NAMALWA (cell line): ENCODE data around the gene MMAA.
"Not testable (repeated sequence)": the region's sequence is repeated elsewhere in the genome, so short reads cannot be mapped to it uniquely, and the experiment has no call there.

Experiments
- DNase-seq: peaks from one replicate; pipeline ENCODE4 v3.0.0-alpha.2; 2015; ENCODE audit warnings: low spot score

The MMAA gene

GRCh38 chr4:145618932-145619638 lies at the start of gene MMAA:
TSS of gene MMAA (plus strand) at chr4:145619385. CDS start at chr4:145639140, 19,755 bp downstream.
- DNase-seq = peak; percentile 94

- DNase-seq = not testable (repeated sequence)
These were observed 44.6 kb upstream of the MMAA start for GRCh38 chr4:145574546-145574945.

GRCh38 chr4:145580906-145581305 lies 38.3 kb upstream of the MMAA start:
- DNase-seq = no peak

DNA sequence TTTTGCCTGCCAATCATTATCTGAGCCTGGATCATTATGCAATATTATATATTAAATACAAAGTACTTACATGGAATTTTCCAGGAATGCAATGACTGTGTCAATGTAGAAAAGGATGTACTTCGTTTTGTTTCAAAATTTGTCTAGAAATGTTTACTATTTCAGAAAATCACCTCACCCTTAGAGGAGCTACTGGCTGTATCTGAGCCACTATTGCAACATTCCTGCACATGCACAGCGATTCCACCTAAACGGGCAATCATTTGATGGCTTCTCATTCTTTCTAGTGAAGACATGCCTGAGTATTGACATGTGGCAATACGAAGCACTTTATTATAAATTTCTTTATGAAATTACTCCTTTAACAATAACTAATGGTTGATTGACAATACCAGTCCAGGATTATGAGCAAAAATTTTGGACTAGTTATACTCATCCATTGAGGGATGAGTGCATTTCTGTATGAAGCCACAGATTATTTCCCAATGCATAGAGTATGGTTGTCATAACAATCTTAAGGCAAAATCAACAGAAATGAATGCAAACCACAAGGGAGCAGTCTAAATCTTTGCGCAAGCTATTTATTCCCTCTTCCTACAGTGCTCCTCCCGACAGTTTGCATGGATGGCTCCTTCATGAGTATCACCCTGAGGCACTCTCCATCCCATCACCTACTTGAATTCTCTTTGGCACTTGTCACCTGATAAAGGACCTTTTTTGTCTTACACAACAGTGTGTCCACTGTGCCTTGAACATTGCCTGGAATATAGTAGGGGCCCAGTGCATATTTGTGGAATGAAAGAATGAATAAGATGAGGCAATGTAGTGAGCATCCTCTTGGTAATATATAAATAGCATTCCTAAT lies 35.8 kb upstream of the MMAA start:
- no peak for DNase-seq

- no peak for DNase-seq
These were observed 32.0 kb upstream of the MMAA start for GRCh38 chr4:145587088-145587754.

DNA sequence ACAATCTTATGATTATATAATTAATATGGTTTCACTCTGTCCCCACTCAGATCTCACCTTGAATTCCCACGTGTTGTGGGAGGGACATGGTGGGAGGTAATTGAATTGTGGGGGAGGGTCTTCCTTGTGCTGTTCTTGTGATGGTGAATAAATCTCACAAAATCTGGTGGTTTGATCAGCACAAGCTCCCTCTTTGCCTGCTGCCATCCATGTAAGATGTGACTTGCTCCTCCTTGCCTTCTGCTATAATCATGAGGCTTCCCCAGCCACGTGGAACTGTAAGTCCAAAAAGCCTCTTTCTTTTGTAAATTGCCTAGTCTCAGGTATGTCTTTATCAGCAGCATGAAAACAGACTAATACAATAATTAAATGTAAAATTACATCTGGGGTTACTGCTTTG lies 29.8 kb upstream of the MMAA start:
- DNase-seq = not testable (repeated sequence)

- DNase-seq = no peak
These were observed 29.1 kb upstream of the MMAA start for GRCh38 chr4:145589916-145590702.

DNA sequence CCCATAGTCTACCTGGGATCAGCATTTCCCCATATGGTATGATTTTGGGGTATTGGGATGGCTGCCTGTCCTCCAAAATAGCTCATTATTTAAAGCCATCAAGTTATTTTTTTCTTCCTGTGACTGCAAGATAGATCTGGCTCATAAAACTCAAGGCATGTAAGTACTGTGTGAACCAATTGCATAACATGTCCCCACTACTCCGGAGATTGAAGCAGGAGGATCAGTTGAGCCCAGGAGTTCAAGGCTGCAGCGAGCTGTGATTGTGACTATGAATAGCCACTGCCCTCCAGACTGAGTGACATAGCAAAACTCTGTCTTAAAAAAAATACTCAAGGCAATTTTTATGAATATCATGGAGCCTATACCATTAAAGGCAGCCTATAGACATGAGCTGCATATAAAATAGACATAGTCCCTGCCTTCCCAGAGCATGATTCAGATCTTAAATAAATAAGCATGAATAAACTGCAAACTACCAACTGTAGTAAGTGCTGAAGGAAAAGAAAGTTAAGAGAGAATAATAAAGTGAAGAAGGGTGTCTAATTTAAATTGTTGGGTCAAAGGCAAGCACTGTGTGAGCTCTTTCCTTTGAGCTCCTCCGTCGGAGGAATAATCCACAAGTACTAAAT lies 16.9 kb upstream of the MMAA start:
- DNase-seq = no peak

GRCh38 chr4:145605941-145606340 lies 13.2 kb upstream of the MMAA start:
- DNase-seq = no peak

- DNase-seq = peak; percentile 90
These were observed 9.4 kb upstream of the MMAA start for GRCh38 chr4:145609481-145610427.

DNA sequence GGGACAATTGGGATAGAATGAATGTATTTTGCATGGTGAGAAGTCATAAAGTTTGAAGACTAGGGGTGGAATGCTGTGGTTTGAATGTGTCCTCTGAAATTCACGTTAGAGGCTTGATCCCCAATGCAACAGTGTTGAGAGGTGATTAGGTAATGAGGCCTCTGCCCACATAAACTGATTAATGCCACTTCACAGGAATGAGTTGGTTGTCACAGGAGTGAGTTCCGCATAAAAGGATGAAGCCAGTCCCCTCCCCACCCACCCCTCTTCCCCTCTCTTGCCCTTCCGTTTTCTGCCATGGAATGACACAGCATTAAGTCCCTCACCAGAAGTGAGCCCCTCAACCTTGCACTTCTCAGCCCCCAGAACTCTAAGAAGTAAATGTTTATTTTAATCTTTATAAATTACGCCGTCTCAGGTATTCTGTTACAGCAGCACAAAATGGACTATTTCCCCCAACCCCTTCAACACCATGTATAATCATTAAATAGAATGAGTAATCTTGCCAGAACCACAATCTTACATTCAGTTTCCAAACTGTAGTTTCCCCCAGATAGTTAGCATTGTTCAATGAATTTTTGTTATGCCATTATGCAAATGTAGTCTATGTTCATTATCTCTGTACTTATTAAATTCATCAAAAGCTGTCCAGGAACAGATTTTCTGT lies 5.5 kb upstream of the MMAA start:
- no peak for DNase-seq

DNA sequence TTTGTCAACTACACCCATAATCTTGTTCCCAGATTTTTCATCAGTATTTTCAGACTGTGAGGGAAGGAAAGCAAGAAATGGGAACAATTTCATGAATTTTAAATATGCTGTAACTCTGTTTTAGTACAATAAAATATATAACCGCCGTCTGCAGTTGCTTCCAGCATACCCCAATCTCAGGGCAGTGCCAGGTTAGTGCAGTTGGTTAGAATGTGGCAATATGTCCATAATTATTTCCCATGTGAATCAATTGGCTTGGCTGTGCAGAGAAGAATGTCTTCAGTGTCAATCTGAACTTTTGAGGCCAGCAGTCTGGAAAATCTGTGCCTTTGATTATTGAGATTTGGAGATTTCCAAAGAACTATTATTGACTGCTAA lies 5.0 kb upstream of the MMAA start:
- no peak for DNase-seq

GRCh38 chr4:145618210-145618931 lies 814 bp upstream of the MMAA start:
- peak; percentile 54 for DNase-seq

- no peak for DNase-seq
These were observed 433 bp downstream of the MMAA start for GRCh38 chr4:145619639-145619996.

DNA sequence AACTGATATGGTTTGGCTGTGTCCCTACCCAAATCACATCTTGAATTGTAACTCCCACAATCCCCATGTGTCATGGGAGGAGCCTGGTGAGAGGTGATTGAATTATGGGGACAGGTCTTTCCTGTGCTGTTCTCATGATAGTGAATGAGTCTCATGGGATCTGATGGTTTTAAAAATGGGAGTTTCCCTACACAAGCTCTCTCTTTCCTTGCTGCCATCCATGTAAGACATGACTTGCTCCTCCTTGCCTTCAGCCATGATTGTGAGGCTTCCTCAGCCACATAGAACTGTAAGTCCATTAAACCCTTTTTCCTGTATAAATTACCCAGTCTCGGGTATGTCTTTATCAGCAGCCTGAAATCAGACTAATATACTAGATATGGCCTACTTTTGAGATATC lies 2.9 kb downstream of the MMAA start:
- DNase-seq = not testable (repeated sequence)

DNA sequence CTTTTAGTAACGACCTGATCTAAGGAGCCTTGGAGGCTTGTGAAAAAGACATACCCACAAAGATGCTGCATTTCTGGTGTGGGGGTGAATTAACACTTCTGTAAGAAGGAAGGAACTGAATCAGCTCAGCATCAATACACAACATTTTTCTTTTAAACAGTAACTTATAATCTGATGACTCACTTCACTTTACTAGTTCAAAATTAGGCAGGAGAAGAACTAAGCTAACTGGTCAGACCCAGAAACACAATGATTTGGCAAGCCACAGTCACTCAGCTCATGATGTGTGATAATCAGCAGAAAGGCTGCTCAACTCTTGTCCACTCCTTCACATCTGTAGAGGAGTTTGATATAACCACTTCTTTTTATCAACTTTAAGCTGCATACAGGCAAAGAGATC lies 4.6 kb downstream of the MMAA start:
- no peak for DNase-seq

DNA sequence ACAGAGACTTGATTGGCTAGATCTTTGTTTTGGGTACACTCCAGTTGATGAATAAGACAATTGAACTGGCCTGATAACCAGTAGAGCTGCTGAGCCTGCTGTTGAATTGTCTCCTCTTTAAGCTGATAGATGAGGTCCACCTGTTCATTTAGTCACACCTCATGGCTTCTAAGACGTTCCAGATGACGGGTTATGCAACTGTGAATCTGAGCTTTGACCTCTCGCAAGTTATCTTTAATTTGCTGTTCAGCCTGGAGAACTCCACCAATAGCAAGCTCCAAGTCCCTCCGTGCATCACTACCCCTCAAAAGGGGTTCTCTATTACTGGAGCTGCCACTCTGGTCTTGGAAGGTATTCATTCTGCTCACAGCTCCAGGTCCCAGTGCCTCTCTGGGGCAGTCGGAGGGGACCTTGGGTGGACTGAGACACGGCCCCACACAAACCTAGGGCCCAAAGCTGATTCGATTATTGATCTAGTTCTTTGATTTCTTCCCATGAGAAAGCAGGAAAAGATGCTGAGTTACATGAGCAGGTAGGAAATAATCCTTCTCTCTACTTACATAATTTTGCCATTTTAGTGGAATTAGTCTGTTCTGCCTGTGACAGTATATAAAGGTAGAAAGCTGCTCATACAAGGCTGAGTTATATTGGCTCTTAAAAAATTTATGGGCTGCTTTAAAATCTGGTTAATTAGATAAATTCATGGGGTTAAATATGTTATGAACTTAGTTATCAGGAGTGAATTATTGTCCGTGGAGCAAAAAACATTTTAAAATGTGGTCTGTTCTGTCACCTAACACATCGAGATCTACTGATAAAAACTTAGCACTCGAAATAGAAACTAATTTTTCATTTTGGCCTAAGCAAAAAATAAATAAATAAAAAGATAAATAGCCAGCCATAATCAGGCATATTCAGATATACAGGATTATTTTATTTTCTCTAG lies 6.8 kb downstream of the MMAA start:
- DNase-seq = no peak

DNA sequence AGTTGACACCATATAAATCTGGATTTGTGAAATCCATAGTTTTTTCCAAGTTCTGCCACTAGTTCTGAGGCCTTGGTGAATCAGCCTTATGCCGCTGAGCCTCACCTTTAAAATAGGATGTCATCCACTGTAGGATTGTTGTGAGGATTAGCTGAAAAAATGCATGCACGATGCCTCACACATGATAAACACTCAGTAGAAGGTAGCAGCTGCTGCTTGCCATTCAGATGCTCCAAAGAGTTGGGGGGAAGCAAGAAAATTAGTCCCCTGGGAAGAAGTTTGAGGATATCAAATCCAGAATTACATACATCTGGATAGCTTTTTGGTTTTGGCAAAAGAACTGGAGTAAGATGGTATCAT lies 7.4 kb downstream of the MMAA start:
- no peak for DNase-seq
